ENCODE measurements around the gene ZNF446.
"Not testable (repeated sequence)": the region's sequence is repeated elsewhere in the genome, so short reads cannot be mapped to it uniquely, and the experiment has no call there.

Gene ZNF446

DNA sequence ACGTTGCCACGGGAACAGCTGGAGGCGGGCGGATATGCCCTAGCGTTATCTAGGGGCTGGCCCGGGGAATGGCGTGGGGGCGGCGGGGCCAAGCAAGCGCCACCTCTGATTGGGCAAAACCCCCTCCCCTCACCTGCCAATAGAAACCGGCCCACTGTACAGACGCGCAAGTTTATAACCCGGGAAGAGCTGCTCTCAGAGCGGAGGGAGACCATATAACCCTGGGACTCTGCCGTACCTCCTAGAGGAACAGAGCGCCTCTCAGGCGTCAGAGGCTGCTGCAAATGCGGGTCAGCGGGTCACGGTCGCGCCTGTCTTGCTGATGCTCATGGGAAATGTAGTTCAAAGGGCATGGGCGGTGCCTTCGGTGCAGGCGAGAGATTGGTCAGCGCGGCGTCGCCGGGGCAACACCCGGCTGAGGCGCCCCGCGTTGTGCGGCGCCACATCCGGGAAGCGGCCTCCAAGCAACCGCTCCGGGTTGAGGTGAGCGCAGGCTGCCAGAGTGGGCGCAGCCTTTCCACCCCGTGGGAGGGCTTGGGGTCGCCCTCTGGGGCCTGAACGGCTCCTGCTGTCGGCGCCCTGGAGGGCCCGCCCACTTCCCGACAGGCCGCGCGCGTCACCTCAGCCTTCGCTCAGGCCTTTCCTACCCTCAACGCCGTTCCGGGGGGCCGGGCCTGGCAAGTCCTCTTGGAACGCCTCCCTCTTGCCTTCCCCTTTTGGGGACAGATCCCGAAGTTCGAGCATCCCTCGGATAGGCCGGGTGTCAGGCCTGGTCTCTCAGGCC, at the start of gene ZNF446:
TSS of gene ZNF446 (plus strand) at position 639 of the 784 bp plus-strand sequence. CDS start 867 bp downstream, outside the sequence.
- Histone ChIP-seq H3K27me3 (ENCODE audit: control insufficient read depth in 1 of 2, insufficient read depth in 2 of 2, low read length in 2 of 2) (no peaks in the 10 kb centered on the region), H3K36me3 (ENCODE audit: control insufficient read depth in 1 of 2, insufficient read depth in 2 of 2, low read length in 2 of 2) (peaks cover 5 to 27% of the 10 kb centered on the region in 2 donors), H3K4me3 (ENCODE audit: low read depth in 1 of 2, low read length in 2 of 2) (peak within 1 kb of the TSS; percentile 87 to 89), H3K4me1 (ENCODE audit: control insufficient read depth in 1 of 2, insufficient read depth in 2 of 2, low read length in 2 of 2) (peaks cover 14% of the 10 kb centered on the region in 2 donors), H3K27ac (ENCODE audit: low read depth, low read length) (peak within 1 kb of the TSS; percentile 91), H3K9me3 (ENCODE audit: control insufficient read depth in 1 of 2, low read length in 2 of 2) (no peaks in the 10 kb centered on the region), H3K9ac (ENCODE audit: low read depth in 1 of 2, low read length in 2 of 2) (peak within 1 kb of the TSS; percentile 76 to 80)

DNA sequence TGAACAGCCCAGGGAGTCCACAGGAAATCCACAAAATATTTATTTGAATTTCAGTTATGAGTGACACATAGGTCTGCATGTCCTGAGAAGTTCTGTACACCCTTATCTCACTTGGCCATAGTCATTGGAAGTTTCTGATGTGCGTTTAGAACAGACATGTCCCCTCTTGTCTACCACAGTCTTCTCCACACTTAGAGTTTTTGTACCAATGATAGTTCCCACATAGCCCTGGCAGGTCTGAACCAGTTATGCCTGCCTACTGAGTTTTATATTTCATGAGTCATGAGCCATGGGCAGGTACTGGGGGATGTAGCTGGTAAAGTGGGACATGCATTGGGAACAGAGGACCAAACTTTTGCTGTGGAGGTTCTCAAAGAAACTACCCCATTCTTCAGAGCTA, 47.5 kb upstream of the ZNF446 start:
- Histone ChIP-seq H3K36me3 (ENCODE audit: control insufficient read depth in 1 of 2, insufficient read depth in 2 of 2, low read length in 2 of 2) (peaks cover 14 to 20% of the 10 kb centered on the region in 2 donors), H3K9me3 (ENCODE audit: control insufficient read depth in 1 of 2, low read length in 2 of 2) (peaks cover 55 to 63% of the 10 kb centered on the region in 2 donors)

DNA sequence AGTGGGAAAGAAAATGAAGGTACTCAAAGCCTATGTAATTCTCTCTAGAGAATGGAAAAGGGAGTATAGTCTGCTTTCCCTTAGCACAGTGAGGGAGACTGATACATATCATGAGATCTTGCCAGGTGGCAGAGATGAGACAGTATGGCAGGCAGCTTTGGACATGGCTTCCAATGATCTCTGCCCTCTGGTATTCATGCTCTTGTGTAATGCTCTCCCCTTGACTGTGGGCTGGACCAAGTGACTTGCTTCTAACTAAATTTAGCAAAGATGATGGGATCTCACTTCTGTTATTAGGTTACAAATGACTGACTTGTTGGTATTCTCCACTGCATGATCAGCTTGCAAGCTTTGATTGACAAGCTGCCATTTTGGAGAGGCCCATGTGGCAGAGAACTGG, 46.4 kb upstream of the ZNF446 start:
- Histone ChIP-seq H3K27me3 (ENCODE audit: control insufficient read depth in 1 of 2, insufficient read depth in 2 of 2, low read length in 2 of 2) (no peaks in the 10 kb centered on the region), H3K4me1 (ENCODE audit: control insufficient read depth in 1 of 2, insufficient read depth in 2 of 2, low read length in 2 of 2) (no peaks in the 10 kb centered on the region), H3K27ac (ENCODE audit: low read depth, low read length) (no peak overlapping the region), H3K9ac (ENCODE audit: low read depth in 1 of 2, low read length in 2 of 2) (no peak overlapping the region), H3K36me3 (ENCODE audit: control insufficient read depth in 1 of 2, insufficient read depth in 2 of 2, low read length in 2 of 2) (peaks cover 25 to 30% of the 10 kb centered on the region in 2 donors), H3K9me3 (ENCODE audit: control insufficient read depth in 1 of 2, low read length in 2 of 2) (peaks cover 66 to 74% of the 10 kb centered on the region in 2 donors), H3K4me3 (ENCODE audit: low read depth in 1 of 2, low read length in 2 of 2) (no peak overlapping the region)

More for the DNA sequence above, 47.5 kb upstream of the ZNF446 start:
- no peak overlapping the region for H3K4me3 ChIP-seq (ENCODE audit: low read depth in 1 of 2, low read length in 2 of 2)
- H3K27ac ChIP-seq (ENCODE audit: low read depth, low read length) = no peak overlapping the region
- H3K9ac ChIP-seq (ENCODE audit: low read depth in 1 of 2, low read length in 2 of 2) = no peak overlapping the region
- H3K27me3 ChIP-seq (ENCODE audit: control insufficient read depth in 1 of 2, insufficient read depth in 2 of 2, low read length in 2 of 2) = no peaks in the 10 kb centered on the region
- no peaks in the 10 kb centered on the region for H3K4me1 ChIP-seq (ENCODE audit: control insufficient read depth in 1 of 2, insufficient read depth in 2 of 2, low read length in 2 of 2)

- no peak overlapping the region for H3K27ac ChIP-seq (ENCODE audit: low read depth, low read length)
- peaks cover 2 to 3% of the 10 kb centered on the region in 2 donors for H3K4me1 ChIP-seq (ENCODE audit: control insufficient read depth in 1 of 2, insufficient read depth in 2 of 2, low read length in 2 of 2)
- H3K9me3 ChIP-seq (ENCODE audit: control insufficient read depth in 1 of 2, low read length in 2 of 2) = peaks cover 81 to 92% of the 10 kb centered on the region in 2 donors
- peaks cover 50 to 57% of the 10 kb centered on the region in 2 donors for H3K36me3 ChIP-seq (ENCODE audit: control insufficient read depth in 1 of 2, insufficient read depth in 2 of 2, low read length in 2 of 2)
- peak overlapping the region; percentile 23 to 50 for H3K4me3 ChIP-seq (ENCODE audit: low read depth in 1 of 2, low read length in 2 of 2)
- H3K9ac ChIP-seq (ENCODE audit: low read depth in 1 of 2, low read length in 2 of 2) = no peak overlapping the region
- H3K27me3 ChIP-seq (ENCODE audit: control insufficient read depth in 1 of 2, insufficient read depth in 2 of 2, low read length in 2 of 2) = no peaks in the 10 kb centered on the region
These were observed 41.9 kb upstream of the ZNF446 start for GRCh38 chr19:58434217-58434616.

DNA sequence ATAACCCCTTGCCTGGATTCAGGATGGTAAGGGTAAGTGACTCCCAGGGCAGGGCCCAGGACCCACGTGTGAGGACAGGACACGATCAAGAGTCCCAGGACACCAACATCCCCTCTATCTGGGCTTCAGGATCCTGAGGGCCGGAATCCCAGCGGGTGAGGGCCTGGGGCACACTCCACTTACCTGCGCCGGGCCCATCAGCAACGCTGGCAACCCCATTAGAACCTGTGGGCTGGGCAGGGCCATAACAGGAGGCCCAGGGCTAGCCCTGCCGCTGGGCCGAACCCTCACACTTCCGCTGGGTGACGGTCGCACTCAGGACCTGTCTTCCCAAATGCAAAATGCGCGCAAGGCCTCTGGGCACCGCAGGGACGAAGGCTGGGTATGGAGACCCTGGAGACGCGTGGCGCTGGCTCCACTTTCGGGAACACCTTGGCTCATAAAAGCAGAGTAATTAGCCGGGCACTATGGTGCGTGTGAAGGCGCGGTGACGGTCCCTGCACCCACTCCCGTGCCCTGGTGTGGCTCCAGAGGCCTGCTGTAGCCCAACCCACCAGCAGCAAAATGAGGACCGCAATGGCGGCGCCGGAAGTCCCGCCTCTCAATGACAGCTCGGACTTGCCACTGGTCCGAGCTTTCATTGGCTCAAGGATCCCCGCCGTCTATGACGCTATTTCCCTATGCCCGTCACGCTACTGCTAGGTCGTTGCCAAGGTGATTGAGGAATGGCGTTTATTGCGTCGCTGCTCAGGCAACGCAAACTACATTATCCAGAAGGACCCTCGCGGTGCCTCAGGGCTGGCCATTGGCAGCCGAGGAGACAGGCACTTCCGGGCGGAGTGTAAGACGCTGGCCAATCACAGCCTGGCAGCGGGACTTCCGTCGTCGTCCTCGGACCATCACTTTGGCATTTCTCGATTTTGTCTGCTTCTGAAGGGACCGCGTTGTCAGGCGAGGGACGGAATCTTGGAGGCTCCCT, 36.3 kb upstream of the ZNF446 start, which contains the start of gene ZNF132:
TSS of gene ZNF132 (minus strand) at position 578 of the 979 bp plus-strand sequence. CDS start at position 246, 332 bp downstream.
- H3K4me3 ChIP-seq (ENCODE audit: low read depth in 1 of 2, low read length in 2 of 2) = peak within 1 kb of the TSS; percentile 82 to 87
- no peaks in the 10 kb centered on the region for H3K27me3 ChIP-seq (ENCODE audit: control insufficient read depth in 1 of 2, insufficient read depth in 2 of 2, low read length in 2 of 2)
- H3K9me3 ChIP-seq (ENCODE audit: control insufficient read depth in 1 of 2, low read length in 2 of 2) = peaks cover 33 to 44% of the 10 kb centered on the region in 2 donors
- H3K27ac ChIP-seq (ENCODE audit: low read depth, low read length) = peak within 1 kb of the TSS; percentile 55
- peak within 1 kb of the TSS; percentile 56 to 70 for H3K9ac ChIP-seq (ENCODE audit: low read depth in 1 of 2, low read length in 2 of 2)
- peaks cover 19 to 31% of the 10 kb centered on the region in 2 donors for H3K36me3 ChIP-seq (ENCODE audit: control insufficient read depth in 1 of 2, insufficient read depth in 2 of 2, low read length in 2 of 2)
- H3K4me1 ChIP-seq (ENCODE audit: control insufficient read depth in 1 of 2, insufficient read depth in 2 of 2, low read length in 2 of 2) = peaks cover 15 to 16% of the 10 kb centered on the region in 2 donors

- no peak overlapping the region for H3K9ac ChIP-seq (ENCODE audit: low read depth in 1 of 2, low read length in 2 of 2)
These were observed 35.6 kb upstream of the ZNF446 start for GRCh38 chr19:58440556-58440955.

DNA sequence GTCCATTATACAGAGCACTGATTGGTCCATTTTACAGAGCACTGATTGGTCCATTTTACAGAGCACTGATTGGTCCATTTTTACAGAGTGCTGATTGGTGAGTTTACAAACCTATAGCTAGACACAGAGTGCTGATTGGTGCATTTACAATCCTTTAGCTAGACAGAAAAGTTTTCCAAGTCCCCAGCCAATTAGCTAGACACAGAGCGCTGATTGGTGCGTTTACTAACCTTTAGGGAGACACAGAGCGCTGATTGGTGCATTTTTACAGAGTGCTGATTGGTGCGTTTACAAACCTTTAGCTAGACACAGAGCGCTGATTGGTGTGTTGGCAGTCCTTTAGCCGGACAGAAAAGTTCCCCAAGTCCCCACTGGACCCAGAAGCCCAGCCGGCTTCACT, 33.2 kb upstream of the ZNF446 start:
- Histone ChIP-seq H3K4me1 (ENCODE audit: control insufficient read depth in 1 of 2, insufficient read depth in 2 of 2, low read length in 2 of 2) (peaks cover 15 to 16% of the 10 kb centered on the region in 2 donors), H3K9me3 (ENCODE audit: control insufficient read depth in 1 of 2, low read length in 2 of 2) (peaks cover 11 to 15% of the 10 kb centered on the region in 2 donors)
- H3K36me3 ChIP-seq (ENCODE audit: control insufficient read depth in 1 of 2, insufficient read depth in 2 of 2, low read length in 2 of 2); H3K4me3 ChIP-seq (ENCODE audit: low read depth in 1 of 2, low read length in 2 of 2); H3K27me3 ChIP-seq (ENCODE audit: control insufficient read depth in 1 of 2, insufficient read depth in 2 of 2, low read length in 2 of 2); H3K9ac ChIP-seq (ENCODE audit: low read depth in 1 of 2, low read length in 2 of 2); H3K27ac ChIP-seq (ENCODE audit: low read depth, low read length): not testable (repeated sequence)

More at GRCh38 chr19:58440556-58440955, 35.6 kb upstream of the ZNF446 start:
- Histone ChIP-seq H3K4me3 (ENCODE audit: low read depth in 1 of 2, low read length in 2 of 2) (peak overlapping the region; percentile 82 to 87), H3K27ac (ENCODE audit: low read depth, low read length) (peak overlapping the region; percentile 55), H3K9me3 (ENCODE audit: control insufficient read depth in 1 of 2, low read length in 2 of 2) (peaks cover 26 to 37% of the 10 kb centered on the region in 2 donors), H3K36me3 (ENCODE audit: control insufficient read depth in 1 of 2, insufficient read depth in 2 of 2, low read length in 2 of 2) (peaks cover 13 to 24% of the 10 kb centered on the region in 2 donors), H3K4me1 (ENCODE audit: control insufficient read depth in 1 of 2, insufficient read depth in 2 of 2, low read length in 2 of 2) (peaks cover 15 to 16% of the 10 kb centered on the region in 2 donors), H3K27me3 (ENCODE audit: control insufficient read depth in 1 of 2, insufficient read depth in 2 of 2, low read length in 2 of 2) (no peaks in the 10 kb centered on the region)

DNA sequence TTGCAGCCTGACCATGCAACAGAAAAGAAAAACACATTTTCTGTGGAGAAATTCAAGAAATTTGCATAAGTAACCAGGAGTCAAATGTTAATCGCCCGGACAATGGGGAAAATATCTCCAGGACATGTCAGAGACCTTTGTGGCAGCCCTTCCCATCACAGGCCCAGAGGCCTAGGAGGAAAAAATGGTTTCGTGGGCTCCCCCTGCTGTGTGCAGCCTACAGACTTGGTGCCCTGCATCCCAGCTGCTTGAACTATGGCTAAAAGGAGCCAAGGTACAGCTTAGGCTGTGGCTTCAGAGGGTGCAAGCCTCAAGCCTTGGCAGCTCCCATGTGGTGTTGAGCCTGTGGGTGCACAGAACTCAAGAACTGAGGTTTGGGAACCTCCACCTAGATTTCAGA, 27.3 kb upstream of the ZNF446 start:
- peaks cover 0 to 12% of the 10 kb centered on the region in 2 donors for H3K9me3 ChIP-seq (ENCODE audit: control insufficient read depth in 1 of 2, low read length in 2 of 2)

GRCh38 chr19:58449980-58450379, 26.2 kb upstream of the ZNF446 start:
- H3K4me1 ChIP-seq (ENCODE audit: control insufficient read depth in 1 of 2, insufficient read depth in 2 of 2, low read length in 2 of 2); H3K4me3 ChIP-seq (ENCODE audit: low read depth in 1 of 2, low read length in 2 of 2); H3K27ac ChIP-seq (ENCODE audit: low read depth, low read length); H3K9ac ChIP-seq (ENCODE audit: low read depth in 1 of 2, low read length in 2 of 2); H3K27me3 ChIP-seq (ENCODE audit: control insufficient read depth in 1 of 2, insufficient read depth in 2 of 2, low read length in 2 of 2): not testable (repeated sequence)
- peaks cover 0 to 12% of the 10 kb centered on the region in 2 donors for H3K9me3 ChIP-seq (ENCODE audit: control insufficient read depth in 1 of 2, low read length in 2 of 2)
- peaks cover 4 to 12% of the 10 kb centered on the region in 2 donors for H3K36me3 ChIP-seq (ENCODE audit: control insufficient read depth in 1 of 2, insufficient read depth in 2 of 2, low read length in 2 of 2)

More for the DNA sequence above, 27.3 kb upstream of the ZNF446 start:
- not testable (repeated sequence) for H3K4me3 ChIP-seq (ENCODE audit: low read depth in 1 of 2, low read length in 2 of 2); H3K9ac ChIP-seq (ENCODE audit: low read depth in 1 of 2, low read length in 2 of 2); H3K4me1 ChIP-seq (ENCODE audit: control insufficient read depth in 1 of 2, insufficient read depth in 2 of 2, low read length in 2 of 2); H3K36me3 ChIP-seq (ENCODE audit: control insufficient read depth in 1 of 2, insufficient read depth in 2 of 2, low read length in 2 of 2); H3K27ac ChIP-seq (ENCODE audit: low read depth, low read length); H3K27me3 ChIP-seq (ENCODE audit: control insufficient read depth in 1 of 2, insufficient read depth in 2 of 2, low read length in 2 of 2)
